Superior temporal gyrus (tissue), 1 donor: ENCODE data around the gene WFIKKN1.

Experiments
- DNase-seq: peaks from one replicate; pipeline ENCODE4 v3.0.0-alpha.2; 2016; ENCODE audit errors: extremely low spot score

The WFIKKN1 gene

GRCh38 chr16:657487-657886 is 26.7 kb downstream of the WFIKKN1 start:
- no peak for DNase-seq

- no peak for DNase-seq
These were observed 28.1 kb downstream of the WFIKKN1 start for GRCh38 chr16:658679-659571.

GRCh38 chr16:659618-660017 is 28.8 kb downstream of the WFIKKN1 start:
- DNase-seq = no peak

GRCh38 chr16:660132-660458 is 29.3 kb downstream of the WFIKKN1 start:
- DNase-seq = no peak

GRCh38 chr16:660459-661183 is 29.8 kb downstream of the WFIKKN1 start:
- peak; percentile 81 for DNase-seq

GRCh38 chr16:661184-661821 is 30.5 kb downstream of the WFIKKN1 start:
- DNase-seq = no peak

GRCh38 chr16:662095-662494 is 31.3 kb downstream of the WFIKKN1 start:
- no peak for DNase-seq

- DNase-seq = no peak
These were observed 31.8 kb downstream of the WFIKKN1 start for GRCh38 chr16:662597-662996.

- DNase-seq = no peak
These were observed 35.8 kb downstream of the WFIKKN1 start for GRCh38 chr16:666572-666971.

GRCh38 chr16:667113-667779 is 36.5 kb downstream of the WFIKKN1 start:
- no peak for DNase-seq

- DNase-seq = peak; percentile 93
These were observed 37.2 kb downstream of the WFIKKN1 start, which contains the start of gene RHOT2 for GRCh38 chr16:667780-668518. RHOT2 (plus strand) TSS chr16:668132; CDS start chr16:668200, 68 bp downstream.

GRCh38 chr16:668519-669171 is 37.9 kb downstream of the WFIKKN1 start:
- DNase-seq = no peak

GRCh38 chr16:669666-670065 is 38.9 kb downstream of the WFIKKN1 start:
- DNase-seq = no peak

- DNase-seq = no peak
These were observed 39.9 kb downstream of the WFIKKN1 start for GRCh38 chr16:670485-671352.

GRCh38 chr16:671353-672131 is 40.8 kb downstream of the WFIKKN1 start:
- no peak for DNase-seq

GRCh38 chr16:672371-672770 is 41.6 kb downstream of the WFIKKN1 start:
- no peak for DNase-seq

- DNase-seq = no peak
These were observed 42.1 kb downstream of the WFIKKN1 start for GRCh38 chr16:672851-673250.

GRCh38 chr16:673399-673991 is 42.7 kb downstream of the WFIKKN1 start:
- no peak for DNase-seq
